ENCODE data around the gene HCFC1. TPM values are rescaled to one million over a fixed set of nuclear protein-coding genes. Genes with fewer than 3 reads are reported as not detected.
"Not testable (repeated sequence)": the region's sequence is repeated elsewhere in the genome, so short reads cannot be mapped to it uniquely, and the experiment has no call there.

HCFC1 gene
- total RNA-seq, 1 donor from 2014 or later, result 59.7 TPM

GRCh38 chrX:153981771-153982533, 10.3 kb upstream of the HCFC1 start:
- no peak for DNase-seq (ENCODE audit: low read depth)
- TF ChIP-seq CTCF (conservative IDR thresholded peaks at IDR 0.05; ENCODE audit: low read depth, low read length), result no peak
- no peak overlapping the region for H3K4me3 ChIP-seq (ENCODE audit: low read depth, low read length)

- no peak for DNase-seq (ENCODE audit: low read depth)
- H3K4me3 ChIP-seq (ENCODE audit: low read depth, low read length), result no peak overlapping the region
- no peak for TF ChIP-seq CTCF (conservative IDR thresholded peaks at IDR 0.05; ENCODE audit: low read depth, low read length)
Measured at GRCh38 chrX:153981231-153981630, 9.6 kb upstream of the HCFC1 start.

DNA sequence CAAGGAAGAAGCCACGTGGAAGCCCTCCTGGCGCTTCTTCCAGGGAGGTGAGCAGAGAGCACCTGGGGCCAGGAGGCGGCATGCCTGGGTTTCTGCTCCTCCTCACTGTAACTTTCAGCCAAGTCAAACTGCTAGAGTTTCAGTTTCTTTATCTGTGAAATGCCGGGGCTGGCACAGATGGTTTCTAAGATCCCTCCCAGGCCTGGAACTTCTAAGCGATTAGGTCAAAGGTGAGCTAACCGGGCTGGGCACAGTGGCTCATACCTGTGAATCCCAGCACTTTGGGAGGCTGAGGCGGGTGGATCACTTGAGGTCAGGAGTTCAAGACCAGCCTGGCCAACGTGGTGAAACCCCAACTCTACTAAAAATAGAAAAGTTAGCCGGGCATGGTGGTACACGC, 8.8 kb upstream of the HCFC1 start:
- not testable (repeated sequence) for H3K4me3 ChIP-seq (ENCODE audit: low read depth, low read length); DNase-seq (ENCODE audit: low read depth)

- no peak for DNase-seq (ENCODE audit: low read depth)
- no peak for TF ChIP-seq CTCF (conservative IDR thresholded peaks at IDR 0.05; ENCODE audit: low read depth, low read length)
- H3K4me3 ChIP-seq (ENCODE audit: low read depth, low read length), result no peak overlapping the region
Measured at GRCh38 chrX:153974726-153975286, 3.2 kb upstream of the HCFC1 start.

- TF ChIP-seq CTCF (conservative IDR thresholded peaks at IDR 0.05; ENCODE audit: low read depth, low read length), result no peak
- no peak for DNase-seq (ENCODE audit: low read depth)
- peak overlapping the region; percentile 62 for H3K4me3 ChIP-seq (ENCODE audit: low read depth, low read length)
Measured at GRCh38 chrX:153974003-153974725, 2.5 kb upstream of the HCFC1 start.

DNA sequence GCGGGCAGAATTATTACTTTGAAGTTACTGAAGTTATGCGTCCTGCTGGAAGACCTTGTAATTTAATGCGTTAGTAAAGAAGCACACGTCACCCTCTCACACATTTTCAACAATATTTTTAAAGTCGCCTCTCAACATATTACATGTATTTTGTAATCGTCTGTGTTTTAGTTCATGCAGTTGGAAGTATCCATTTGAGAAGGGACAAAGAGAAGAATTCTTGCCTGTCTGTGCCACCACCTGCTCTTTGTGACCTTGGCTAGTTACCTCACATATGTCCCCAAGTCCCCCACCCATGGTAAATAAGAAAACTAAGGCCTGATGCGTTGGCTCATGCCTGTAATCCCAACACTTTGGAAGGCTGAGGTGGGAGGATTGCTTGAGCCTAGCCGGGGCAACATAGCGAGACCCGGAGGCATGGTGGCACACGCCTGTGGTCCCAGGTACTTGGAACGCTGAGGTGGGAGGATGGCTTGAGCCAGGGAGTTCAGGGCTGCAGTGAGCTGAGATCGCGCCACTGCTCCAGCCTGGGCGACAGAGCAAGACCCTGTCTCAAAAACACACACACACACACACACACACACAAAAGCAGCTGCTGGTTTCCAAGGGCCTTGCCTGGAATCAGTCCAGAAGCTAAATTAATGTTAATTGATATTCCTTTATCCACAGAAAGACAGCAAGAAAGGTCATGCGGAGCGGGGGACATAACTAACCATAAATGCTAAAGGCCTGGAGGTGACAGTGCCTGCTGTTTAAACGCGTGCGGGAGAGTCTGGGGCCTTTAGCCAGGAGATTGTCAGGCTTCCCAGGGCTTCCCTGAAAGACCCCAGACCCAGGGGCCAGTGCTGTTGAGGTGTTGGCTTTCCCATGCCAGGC, 1.7 kb upstream of the HCFC1 start:
- no peak for TF ChIP-seq CTCF (conservative IDR thresholded peaks at IDR 0.05; ENCODE audit: low read depth, low read length)
- peak overlapping the region; percentile 62 for H3K4me3 ChIP-seq (ENCODE audit: low read depth, low read length)
- DNase-seq (ENCODE audit: low read depth), result no peak
